NCI-H1417 treated with DMSO at 0.1 percent for 48 hours (cell line): ENCODE results near the gene TMEM255B.
"Not testable (repeated sequence)": the region's sequence is repeated elsewhere in the genome, so short reads cannot be mapped to it uniquely, and the experiment has no call there.

ENCODE experiments used
- DNase-seq: peaks from one replicate; lab custom pipeline; 2025; lab: John Stamatoyannopoulos, UW

Gene TMEM255B

GRCh38 chr13:113758651-113759524 lies at the start of gene TMEM255B:
TMEM255B (plus strand) TSS chr13:113759226; CDS start chr13:113759270, 44 bp downstream.
- DNase-seq: peak; percentile 47

GRCh38 chr13:113722921-113723320 lies 36.1 kb upstream of the TMEM255B start:
- no peak for DNase-seq

GRCh38 chr13:113723410-113724015 lies 35.5 kb upstream of the TMEM255B start:
- no peak for DNase-seq

- DNase-seq: no peak
Observed at GRCh38 chr13:113724016-113724758, 34.8 kb upstream of the TMEM255B start.

- peak; percentile 71 for DNase-seq
Observed at GRCh38 chr13:113724780-113725315, 34.2 kb upstream of the TMEM255B start.

GRCh38 chr13:113725329-113726105 lies 33.5 kb upstream of the TMEM255B start:
- DNase-seq: not testable (repeated sequence)

- peak; percentile 43 for DNase-seq
Observed at GRCh38 chr13:113726106-113726821, 32.8 kb upstream of the TMEM255B start.

GRCh38 chr13:113726961-113727411 lies 32.0 kb upstream of the TMEM255B start:
- no peak for DNase-seq

- DNase-seq: no peak
Observed at GRCh38 chr13:113728571-113729054, 30.4 kb upstream of the TMEM255B start.

- DNase-seq: no peak
Observed at GRCh38 chr13:113729187-113730019, 29.6 kb upstream of the TMEM255B start.

GRCh38 chr13:113730258-113730691 lies 28.8 kb upstream of the TMEM255B start:
- no peak for DNase-seq

- DNase-seq: no peak
Observed at GRCh38 chr13:113730831-113731191, 28.2 kb upstream of the TMEM255B start.

GRCh38 chr13:113731192-113732175 lies 27.5 kb upstream of the TMEM255B start:
- no peak for DNase-seq

GRCh38 chr13:113732176-113732960 lies 26.7 kb upstream of the TMEM255B start:
- DNase-seq: no peak

- DNase-seq: no peak
Observed at GRCh38 chr13:113732961-113733950, 25.8 kb upstream of the TMEM255B start.

GRCh38 chr13:113734099-113734825 lies 24.8 kb upstream of the TMEM255B start:
- no peak for DNase-seq
